ENCODE results near the gene TSPAN4. TPM values are rescaled to one million over a fixed set of nuclear protein-coding genes. Genes with fewer than 3 reads are reported as not detected.

The TSPAN4 gene
- total and polyA plus RNA-seq, 9 of the 15 experiments (the other 6 are each of a cell fraction or from before 2014, with no cell fraction given), result 0.07 to 31.0 (median 15.7) TPM

GRCh38 chr11:798093-798713 lies 44.4 kb upstream of the TSPAN4 start, which contains the start of gene SLC25A22 (continued):
- no peak for TF ChIP-seq PYGO2 (tag; IDR thresholded peaks at IDR 0.05)
- TF ChIP-seq CLOCK (CRISPR knock-in tag; IDR thresholded peaks at IDR 0.05; ENCODE audit: borderline replicate concordance), result no peak
- TF ChIP-seq LCOR (CRISPR knock-in tag; IDR thresholded peaks at IDR 0.05), result no peak
- no peak for TF ChIP-seq POLR3G (IDR thresholded peaks at IDR 0.05; ENCODE audit: extremely low read depth, insufficient read length, insufficient replicate concordance)
- peak in 1 of 2 experiments; percentile 27; a peak in 1 of 4 replicates for TF ChIP-seq MAZ (CRISPR knock-in tag; conservative IDR thresholded peaks at IDR 0.05 in 1 of 2, IDR thresholded peaks at IDR 0.05 in 1 of 2)
- no peak for TF ChIP-seq XRCC5 (IDR thresholded peaks at IDR 0.05; ENCODE audit: low read depth, low read length)
- TF ChIP-seq CREBBP (IDR thresholded peaks at IDR 0.05; ENCODE audit: low read depth, low read length), result no peak
- TF ChIP-seq BCLAF1 (IDR thresholded peaks at IDR 0.05; ENCODE audit: borderline replicate concordance in 1 of 2, control insufficient read depth in 1 of 2, low read depth in 2 of 2, low read length in 1 of 2), result no peak
- TF ChIP-seq VEZF1 (CRISPR knock-in tag; IDR thresholded peaks at IDR 0.05), result peak; percentile 70; the same call in 1 of the 2 replicates
- TF ChIP-seq RBM15 (IDR thresholded peaks at IDR 0.05; ENCODE audit: insufficient read depth, low read length), result no peak
- no peak for TF ChIP-seq HSF4 (CRISPR knock-in tag; IDR thresholded peaks at IDR 0.05; ENCODE audit: borderline replicate concordance)
- peak; percentile 13; the same call in 1 of the 2 replicates for TF ChIP-seq CREM (IDR thresholded peaks at IDR 0.05; ENCODE audit: low read depth)
- no peak for TF ChIP-seq ETV6 (IDR thresholded peaks at IDR 0.05; ENCODE audit: borderline replicate concordance in 1 of 2, low read depth in 2 of 2, low read length in 1 of 2)
- 0 out of 2 replicates have a peak, but pooled peaks have one; percentile 13 for TF ChIP-seq ETV6 (CRISPR knock-in tag; IDR thresholded peaks at IDR 0.05; ENCODE audit: borderline replicate concordance)
- no peak for TF ChIP-seq FOXK2 (conservative IDR thresholded peaks at IDR 0.05 in 1 of 2, IDR thresholded peaks at IDR 0.05 in 1 of 2; ENCODE audit: low read depth in 2 of 2)
- no peak for TF ChIP-seq CBFA2T3 (IDR thresholded peaks at IDR 0.05)
- TF ChIP-seq ZNF253 (CRISPR knock-in tag; conservative IDR thresholded peaks at IDR 0.05), result no peak
- no peak for TF ChIP-seq DNMT1 (IDR thresholded peaks at IDR 0.05)
- no peak for TF ChIP-seq POLR2AphosphoS2 (IDR thresholded peaks at IDR 0.05; ENCODE audit: low read length)
- peak; percentile 26; the same call in 1 of the 2 replicates for TF ChIP-seq L3MBTL2 (IDR thresholded peaks at IDR 0.05)
- no peak for TF ChIP-seq KAT8 (IDR thresholded peaks at IDR 0.05; ENCODE audit: low read depth)

All from K562 (cell line).